Measurements from ENCODE around the gene DHRS1.

GRCh38 chr14:24273422-24273998 is 26.1 kb downstream of the DHRS1 start:
- TF ChIP-seq POLR2AphosphoS5 (IDR thresholded peaks at IDR 0.05; ENCODE audit: insufficient read depth in 1 of 2, low read depth in 1 of 2) (no peak), CTCF (IDR thresholded peaks at IDR 0.05) (no peak), POLR2A (IDR thresholded peaks at IDR 0.05) (no peak)

Data from vagina (tissue), 2 donors.